GM13977 (cell line): Measurements from ENCODE around the gene OTUB2.

Experiments
- DNase-seq: peaks from one replicate; pipeline ENCODE4 v3.0.0; 2012; ENCODE audit warnings: low spot score
- CTCF ChIP-seq: IDR thresholded peaks from 2 replicates; pipeline ENCODE4 v1.5.1; 2012; ENCODE audit warnings: mild to moderate bottlenecking, control low read depth; ENCODE audit not compliant: insufficient read depth; ENCODE audit errors: extremely low read depth, missing control alignments
- in situ Hi-C: fragments of 300-500 bp; cut with MboI; formaldehyde crosslinking; loops from one replicate; pipeline ENCODE4 v1.12.0; 2022; ENCODE audit warnings: low sequenced_read_pairs, low pct_unique_long_range_greater_than_20kb, mixed read lengths, inconsistent platforms; ENCODE audit not compliant: unreplicated experiment

The OTUB2 gene

GRCh38 chr14:94051779-94052178 lies 25.6 kb downstream of the OTUB2 start:
- in situ Hi-C loops = no loop called here
- no peak for TF ChIP-seq CTCF
- DNase-seq = no peak

DNA sequence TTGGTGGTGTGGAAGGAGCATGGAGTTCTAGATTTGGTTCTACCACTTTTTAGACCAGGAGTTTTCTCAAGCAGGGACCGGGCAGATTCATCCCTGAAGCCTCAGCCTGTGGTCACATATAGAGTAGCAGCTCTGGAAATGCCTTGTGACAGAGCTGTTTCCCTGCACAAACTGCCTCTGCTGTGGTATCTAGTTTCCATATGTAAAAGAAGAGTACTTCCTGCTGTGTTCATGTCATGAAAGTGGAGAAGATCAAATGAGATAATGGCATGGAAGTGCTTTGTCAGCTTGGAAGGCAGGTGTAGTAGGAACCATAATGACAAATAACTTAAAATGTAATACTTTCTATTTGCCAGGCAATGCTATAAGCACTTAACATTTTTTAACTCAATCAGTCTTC lies 26.1 kb downstream of the OTUB2 start:
- no peak for DNase-seq
- in situ Hi-C loops = no loop called here
- TF ChIP-seq CTCF = no peak

GRCh38 chr14:94052662-94053061 lies 26.5 kb downstream of the OTUB2 start:
- no peak for DNase-seq
- in situ Hi-C loops = no loop called here
- no peak for TF ChIP-seq CTCF

GRCh38 chr14:94054401-94054800 lies 28.3 kb downstream of the OTUB2 start:
- TF ChIP-seq CTCF = no peak
- no peak for DNase-seq
- in situ Hi-C loops = no loop called here

- TF ChIP-seq CTCF = no peak
- in situ Hi-C loops = no loop called here
- DNase-seq = no peak
Measured at GRCh38 chr14:94054936-94055335, 28.8 kb downstream of the OTUB2 start.

- in situ Hi-C loops = no loop called here
- TF ChIP-seq CTCF = no peak
- no peak for DNase-seq
Measured at GRCh38 chr14:94056579-94057308, 30.6 kb downstream of the OTUB2 start.
